ENCODE data around the gene PLAU.

GRCh38 chr10:73924935-73925334 lies 14.0 kb downstream of the PLAU start:
- no peak for TF ChIP-seq POLR2A (IDR thresholded peaks at IDR 0.05)
- TF ChIP-seq CTCF (IDR thresholded peaks at IDR 0.05): no peak
- no peak for TF ChIP-seq EP300 (IDR thresholded peaks at IDR 0.05)
- TF ChIP-seq POLR2AphosphoS5 (IDR thresholded peaks at IDR 0.05): no peak

Data from upper lobe of left lung (tissue), 4 donors.